DND-41 (cell line): ENCODE measurements around the gene BNC2.

ENCODE experiments used
- ATAC-seq: fragments of 200-7000 bp; cut with Tn5 transposase; 3 replicates; pipeline ENCODE4 v1.9.1; 2021; ENCODE audit warnings: low read depth; ENCODE audit not compliant: insufficient read depth
- DNase-seq: peaks from one replicate; pipeline ENCODE4 v3.0.0-alpha.2; 2020
- H2AFZ ChIP-seq: 2 replicates; pipeline ENCODE4 v1.6.0; 2012; ENCODE audit warnings: low read depth, low read length
- H3K27ac ChIP-seq: 2 replicates; pipeline ENCODE4 v1.5.1; 2012; ENCODE audit warnings: low read length, inconsistent platforms
- H3K27me3 ChIP-seq: fragments of 200-600 bp; sonication (generic); 2 replicates; pipeline ENCODE4 v1.6.0; 2012; ENCODE audit warnings: low read length, mild to moderate bottlenecking, inconsistent platforms; ENCODE audit not compliant: insufficient read depth, poor library complexity
- H3K36me3 ChIP-seq: 2 replicates; pipeline ENCODE4 v1.5.1; 2012; ENCODE audit warnings: low read length, inconsistent platforms; ENCODE audit not compliant: insufficient read depth
- H3K4me1 ChIP-seq: 2 replicates; pipeline ENCODE4 v1.5.1; 2012; ENCODE audit warnings: mild to moderate bottlenecking, low read length; ENCODE audit not compliant: insufficient read depth
- H3K4me2 ChIP-seq: 2 replicates; pipeline ENCODE4 v1.6.0; 2012; ENCODE audit warnings: mild to moderate bottlenecking, moderate library complexity, low read length, inconsistent platforms; ENCODE audit not compliant: insufficient read depth
- H3K4me3 ChIP-seq, 2 experiments: fragments of 200-600 bp in 1 of 2; shearing (Covaris generic) in 1 of 2; 2 replicates each; pipeline ENCODE4 v1.5.1; 2012 to 2016; ENCODE audit warnings: inconsistent platforms in 2 of 2, low read length in 2 of 2, mild to moderate bottlenecking in 2 of 2, low read depth in 1 of 2, moderate library complexity in 1 of 2
- H3K79me2 ChIP-seq: 2 replicates; pipeline ENCODE4 v1.6.0; 2012; ENCODE audit warnings: low read length, inconsistent platforms; ENCODE audit not compliant: insufficient read depth
- H3K9ac ChIP-seq: 2 replicates; pipeline ENCODE4 v1.6.0; 2012; ENCODE audit warnings: low read depth, mild to moderate bottlenecking, inconsistent platforms, low read length, moderate library complexity
- H3K9me3 ChIP-seq: 2 replicates; pipeline ENCODE4 v1.5.1; 2012; ENCODE audit warnings: low read length, moderate library complexity, mild to moderate bottlenecking, inconsistent platforms; ENCODE audit not compliant: insufficient read depth, severe bottlenecking
- H4K20me1 ChIP-seq: 2 replicates; pipeline ENCODE4 v1.6.0; 2012; ENCODE audit warnings: low read length; ENCODE audit not compliant: insufficient read depth
- EZH2 ChIP-seq: IDR thresholded peaks from 3 replicates; pipeline ENCODE4 v1.6.1; 2012; ENCODE audit warnings: borderline replicate concordance, low read depth, mild to moderate bottlenecking, moderate library complexity, low read length, inconsistent platforms; ENCODE audit not compliant: severe bottlenecking
- TF ChIP-seq, protein P1 (sequence below): IDR thresholded peaks from 2 replicates; pipeline ENCODE4 v1.5.1; 2012; ENCODE audit warnings: borderline replicate concordance, low read length, moderate library complexity, mild to moderate bottlenecking; ENCODE audit not compliant: poor library complexity, severe bottlenecking; ENCODE audit errors: extremely low read depth

The BNC2 gene

DNA sequence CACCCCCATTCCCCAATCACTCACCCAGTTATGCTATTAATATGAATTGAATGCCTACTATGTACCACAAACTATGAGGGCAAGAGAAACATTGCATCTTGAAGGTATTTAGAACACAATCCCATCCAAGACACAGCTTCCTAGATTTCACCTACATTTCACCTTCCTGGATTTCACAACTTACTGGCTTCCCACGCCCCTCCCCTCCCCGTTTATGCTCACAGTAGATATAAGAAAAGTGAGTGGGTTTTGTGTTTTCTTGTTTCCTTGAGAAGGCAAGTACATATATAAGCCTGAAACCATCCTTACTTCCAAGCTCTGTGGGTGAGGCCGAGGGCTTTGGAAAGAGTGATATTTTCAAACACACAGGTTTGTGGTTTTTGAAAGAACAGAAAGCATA, 465.0 kb downstream of the BNC2 start:
- no peak overlapping the region for H3K4me2 ChIP-seq
- H3K79me2 ChIP-seq: no peaks in the 10 kb centered on the region
- H3K9me3 ChIP-seq: no peaks in the 10 kb centered on the region
- no peak overlapping the region for H3K9ac ChIP-seq
- no peak overlapping the region for H3K27ac ChIP-seq
- DNase-seq: no peak
- H3K27me3 ChIP-seq: no peaks in the 10 kb centered on the region
- no peak overlapping the region for H2AFZ ChIP-seq
- H3K36me3 ChIP-seq: no peaks in the 10 kb centered on the region
- H3K4me1 ChIP-seq: no peaks in the 10 kb centered on the region
- no peak for TF ChIP-seq EZH2
- TF ChIP-seq, protein P1, sequence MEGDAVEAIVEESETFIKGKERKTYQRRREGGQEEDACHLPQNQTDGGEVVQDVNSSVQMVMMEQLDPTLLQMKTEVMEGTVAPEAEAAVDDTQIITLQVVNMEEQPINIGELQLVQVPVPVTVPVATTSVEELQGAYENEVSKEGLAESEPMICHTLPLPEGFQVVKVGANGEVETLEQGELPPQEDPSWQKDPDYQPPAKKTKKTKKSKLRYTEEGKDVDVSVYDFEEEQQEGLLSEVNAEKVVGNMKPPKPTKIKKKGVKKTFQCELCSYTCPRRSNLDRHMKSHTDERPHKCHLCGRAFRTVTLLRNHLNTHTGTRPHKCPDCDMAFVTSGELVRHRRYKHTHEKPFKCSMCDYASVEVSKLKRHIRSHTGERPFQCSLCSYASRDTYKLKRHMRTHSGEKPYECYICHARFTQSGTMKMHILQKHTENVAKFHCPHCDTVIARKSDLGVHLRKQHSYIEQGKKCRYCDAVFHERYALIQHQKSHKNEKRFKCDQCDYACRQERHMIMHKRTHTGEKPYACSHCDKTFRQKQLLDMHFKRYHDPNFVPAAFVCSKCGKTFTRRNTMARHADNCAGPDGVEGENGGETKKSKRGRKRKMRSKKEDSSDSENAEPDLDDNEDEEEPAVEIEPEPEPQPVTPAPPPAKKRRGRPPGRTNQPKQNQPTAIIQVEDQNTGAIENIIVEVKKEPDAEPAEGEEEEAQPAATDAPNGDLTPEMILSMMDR: no peak
- H3K4me3 ChIP-seq: no peak overlapping the region
- H4K20me1 ChIP-seq: no peaks in the 10 kb centered on the region
- ATAC-seq: no peak

- no peaks in the 10 kb centered on the region for H3K27me3 ChIP-seq
- H4K20me1 ChIP-seq: no peaks in the 10 kb centered on the region
- no peak overlapping the region for H3K9ac ChIP-seq
- ATAC-seq: no peak
- no peaks in the 10 kb centered on the region for H3K9me3 ChIP-seq
- H3K4me3 ChIP-seq: no peak overlapping the region
- H3K4me1 ChIP-seq: no peaks in the 10 kb centered on the region
- TF ChIP-seq, protein P1: no peak
- TF ChIP-seq EZH2: no peak
- H3K79me2 ChIP-seq: no peaks in the 10 kb centered on the region
- H3K4me2 ChIP-seq: no peak overlapping the region
- no peak overlapping the region for H2AFZ ChIP-seq
- no peak for DNase-seq
- no peak overlapping the region for H3K27ac ChIP-seq
- no peaks in the 10 kb centered on the region for H3K36me3 ChIP-seq
Measured at GRCh38 chr9:16401701-16402100, 468.8 kb downstream of the BNC2 start.

DNA sequence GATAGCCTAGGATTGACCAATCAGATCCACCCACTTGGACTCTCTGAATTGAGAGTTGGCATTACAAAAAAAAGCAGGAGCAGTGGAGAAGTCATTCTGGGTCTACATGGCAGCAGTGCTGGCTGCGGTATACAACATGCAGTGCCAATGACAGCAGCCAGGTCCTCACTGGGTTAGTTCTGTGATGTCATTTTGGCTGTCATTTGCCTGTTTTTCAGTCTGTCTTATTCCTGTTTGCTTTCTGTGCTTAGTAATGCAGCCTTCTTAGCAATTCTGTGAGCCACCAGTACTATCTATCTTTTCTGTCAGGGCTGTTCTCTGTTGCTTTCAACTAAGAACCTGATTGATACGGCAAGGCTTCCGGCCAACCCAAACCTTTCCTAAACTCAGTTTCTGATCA, 471.8 kb downstream of the BNC2 start:
- no peaks in the 10 kb centered on the region for H3K27me3 ChIP-seq
- no peak overlapping the region for H3K27ac ChIP-seq
- no peaks in the 10 kb centered on the region for H4K20me1 ChIP-seq
- no peaks in the 10 kb centered on the region for H3K9me3 ChIP-seq
- H3K36me3 ChIP-seq: no peaks in the 10 kb centered on the region
- TF ChIP-seq, protein P1: no peak
- TF ChIP-seq EZH2: no peak
- H3K4me1 ChIP-seq: no peaks in the 10 kb centered on the region
- H3K79me2 ChIP-seq: no peaks in the 10 kb centered on the region
- no peak overlapping the region for H2AFZ ChIP-seq
- no peak overlapping the region for H3K4me3 ChIP-seq
- H3K9ac ChIP-seq: no peak overlapping the region
- ATAC-seq (no peak), DNase-seq (no peak)
- no peak overlapping the region for H3K4me2 ChIP-seq

DNA sequence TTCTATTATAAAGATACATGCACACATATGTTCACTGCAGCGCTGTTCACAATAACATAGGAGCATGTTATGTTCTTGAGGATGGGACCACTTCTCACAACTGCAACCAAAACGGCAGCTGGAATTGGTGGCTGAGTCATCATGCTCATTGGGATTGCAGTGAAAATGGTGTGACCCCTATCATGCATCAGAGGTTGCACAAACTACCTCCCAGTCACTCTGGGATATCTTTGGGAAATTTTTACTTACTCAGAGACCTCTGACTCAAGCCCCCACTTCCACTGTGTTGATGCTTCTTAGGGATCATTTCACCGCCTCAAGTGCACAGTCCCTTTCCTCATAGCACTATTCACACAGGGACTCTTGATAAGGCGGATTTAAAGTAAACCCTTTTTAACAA, 474.1 kb downstream of the BNC2 start:
- TF ChIP-seq, protein P1: no peak
- TF ChIP-seq EZH2: no peak
- H3K4me3 ChIP-seq: no peak overlapping the region
- H3K9me3 ChIP-seq: no peaks in the 10 kb centered on the region
- no peaks in the 10 kb centered on the region for H3K27me3 ChIP-seq
- H3K79me2 ChIP-seq: no peaks in the 10 kb centered on the region
- no peak for ATAC-seq
- no peaks in the 10 kb centered on the region for H3K36me3 ChIP-seq
- DNase-seq: no peak
- H4K20me1 ChIP-seq: no peaks in the 10 kb centered on the region
- no peak overlapping the region for H2AFZ ChIP-seq
- H3K4me1 ChIP-seq: no peaks in the 10 kb centered on the region
- H3K9ac ChIP-seq: no peak overlapping the region
- H3K4me2 ChIP-seq: no peak overlapping the region
- H3K27ac ChIP-seq: no peak overlapping the region
